ENCODE results near the gene NFASC. TPM values are rescaled to one million over a fixed set of nuclear protein-coding genes. Genes with fewer than 3 reads are reported as not detected.

NFASC gene
- total and polyA plus RNA-seq, 12 donors: 1.9 to 24.1 (median 9.2) TPM

DNA sequence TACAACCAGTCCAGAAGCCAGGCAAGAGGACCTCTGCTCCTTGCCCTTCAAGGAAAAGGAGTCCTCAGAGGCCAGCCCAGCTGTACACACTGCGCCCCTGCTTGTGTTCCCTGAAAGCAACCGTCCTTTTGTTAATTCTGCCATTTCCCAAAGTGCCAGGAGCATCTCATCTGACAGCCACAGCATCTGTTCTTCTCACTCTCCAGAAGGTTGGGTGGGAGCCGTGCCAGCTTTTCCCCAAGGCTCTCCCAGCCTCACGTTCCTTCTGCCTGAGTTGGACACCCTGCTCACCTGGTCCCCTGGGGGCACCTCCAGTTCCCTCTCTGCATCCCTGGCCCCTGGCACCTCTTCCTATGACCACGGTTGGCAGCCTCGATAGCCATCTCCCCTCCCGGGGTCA is 161.8 kb downstream of the NFASC start:
- ATAC-seq: no peak
- Histone ChIP-seq H3K4me1 (no peaks in the 10 kb centered on the region), H3K9me3 (no peaks in the 10 kb centered on the region), H3K27ac (no peak overlapping the region), H3K36me3 (no peaks in the 10 kb centered on the region), H3K4me3 (no peak overlapping the region), H3K27me3 (peaks cover 0 to 28% (median 11%) of the 10 kb centered on the region in 7 donors)
- no peak for DNase-seq
- TF ChIP-seq, protein P1, sequence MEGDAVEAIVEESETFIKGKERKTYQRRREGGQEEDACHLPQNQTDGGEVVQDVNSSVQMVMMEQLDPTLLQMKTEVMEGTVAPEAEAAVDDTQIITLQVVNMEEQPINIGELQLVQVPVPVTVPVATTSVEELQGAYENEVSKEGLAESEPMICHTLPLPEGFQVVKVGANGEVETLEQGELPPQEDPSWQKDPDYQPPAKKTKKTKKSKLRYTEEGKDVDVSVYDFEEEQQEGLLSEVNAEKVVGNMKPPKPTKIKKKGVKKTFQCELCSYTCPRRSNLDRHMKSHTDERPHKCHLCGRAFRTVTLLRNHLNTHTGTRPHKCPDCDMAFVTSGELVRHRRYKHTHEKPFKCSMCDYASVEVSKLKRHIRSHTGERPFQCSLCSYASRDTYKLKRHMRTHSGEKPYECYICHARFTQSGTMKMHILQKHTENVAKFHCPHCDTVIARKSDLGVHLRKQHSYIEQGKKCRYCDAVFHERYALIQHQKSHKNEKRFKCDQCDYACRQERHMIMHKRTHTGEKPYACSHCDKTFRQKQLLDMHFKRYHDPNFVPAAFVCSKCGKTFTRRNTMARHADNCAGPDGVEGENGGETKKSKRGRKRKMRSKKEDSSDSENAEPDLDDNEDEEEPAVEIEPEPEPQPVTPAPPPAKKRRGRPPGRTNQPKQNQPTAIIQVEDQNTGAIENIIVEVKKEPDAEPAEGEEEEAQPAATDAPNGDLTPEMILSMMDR (IDR thresholded peaks at IDR 0.05): no peak
- WGBS, 2 donors: 88% methylated on average over 7 of the region's 7 CpGs
- intact Hi-C loops (cut with DNase I): no loop called here

DNA sequence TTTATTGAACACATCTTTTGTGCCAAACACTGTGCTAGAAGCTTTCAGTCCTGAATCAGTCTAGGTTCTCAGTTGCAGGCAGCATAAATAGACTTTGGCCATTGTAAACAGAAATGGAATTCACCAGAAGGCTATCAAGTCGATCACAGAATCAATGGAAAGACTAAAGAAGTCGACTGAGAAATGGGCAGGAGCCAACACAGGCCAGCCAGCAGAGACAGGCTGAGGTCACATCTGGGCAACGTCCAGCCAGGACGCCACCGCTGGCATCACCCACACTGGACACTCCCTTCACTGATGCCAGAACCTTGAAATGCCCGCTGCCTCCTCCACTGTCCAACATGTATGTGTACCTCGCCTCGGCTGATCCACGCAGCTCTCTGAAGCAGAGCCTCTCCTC is 166.9 kb downstream of the NFASC start:
- DNase-seq (no peak), ATAC-seq (no peak)
- no peak overlapping the region for H3K4me3 ChIP-seq
- H3K27ac ChIP-seq: no peak overlapping the region
- H3K27me3 ChIP-seq: peaks cover 3 to 19% (median 16%) of the 10 kb centered on the region in 7 donors
- peaks cover 0 to under 1% (median 0%) of the 10 kb centered on the region in 9 donors for H3K4me1 ChIP-seq
- TF ChIP-seq, protein P1 (IDR thresholded peaks at IDR 0.05): no peak
- WGBS, 2 donors: 85 to 89% methylated on average over 9 of the region's 9 CpGs
- intact Hi-C loops (cut with DNase I): no loop called here
- no peaks in the 10 kb centered on the region for H3K36me3 ChIP-seq
- H3K9me3 ChIP-seq: no peaks in the 10 kb centered on the region

DNA sequence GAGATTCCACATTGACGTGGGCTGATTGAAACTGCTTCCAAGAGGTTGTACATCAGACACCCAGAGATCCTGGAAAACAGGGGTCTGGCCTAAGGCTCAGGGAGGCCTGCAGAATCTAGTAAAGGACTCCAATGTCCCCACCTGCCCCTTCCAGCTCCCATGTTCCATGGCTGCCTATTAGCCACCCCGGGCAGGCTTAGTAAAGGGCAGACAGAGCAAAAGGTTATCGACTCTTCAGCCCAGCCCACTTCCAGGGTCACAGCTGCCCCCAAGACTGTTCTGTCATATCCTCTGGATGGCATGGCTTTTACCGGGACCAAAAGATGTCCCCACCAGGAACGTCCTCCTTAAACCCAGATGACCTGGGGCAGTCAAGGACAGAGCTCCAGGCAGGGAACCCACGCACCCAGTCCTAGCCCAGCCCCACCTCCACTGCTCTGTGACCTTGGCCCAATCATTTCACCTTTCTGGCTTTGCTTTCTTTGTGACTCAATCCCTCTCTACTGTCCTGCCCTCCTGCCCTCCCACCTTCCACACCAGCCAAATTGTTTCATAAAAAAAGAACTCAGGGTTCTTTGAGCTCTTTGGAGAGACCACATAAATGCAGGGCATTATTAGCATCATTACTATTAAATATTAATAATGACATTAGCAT is 167.6 kb downstream of the NFASC start:
- H3K4me1 ChIP-seq: peaks cover 0 to 7% (median 0%) of the 10 kb centered on the region in 9 donors
- no peaks in the 10 kb centered on the region for H3K36me3 ChIP-seq
- ATAC-seq (no peak), DNase-seq (no peak)
- no peak overlapping the region for H3K27ac ChIP-seq
- H3K9me3 ChIP-seq: no peaks in the 10 kb centered on the region
- intact Hi-C loops (cut with DNase I): no loop called here
- peaks cover 8 to 25% (median 21%) of the 10 kb centered on the region in 7 donors for H3K27me3 ChIP-seq
- H3K4me3 ChIP-seq: no peak overlapping the region
- TF ChIP-seq, protein P1 (IDR thresholded peaks at IDR 0.05): no peak
- WGBS, 2 donors: 77 to 83% methylated on average over 6 of the region's 6 CpGs

DNA sequence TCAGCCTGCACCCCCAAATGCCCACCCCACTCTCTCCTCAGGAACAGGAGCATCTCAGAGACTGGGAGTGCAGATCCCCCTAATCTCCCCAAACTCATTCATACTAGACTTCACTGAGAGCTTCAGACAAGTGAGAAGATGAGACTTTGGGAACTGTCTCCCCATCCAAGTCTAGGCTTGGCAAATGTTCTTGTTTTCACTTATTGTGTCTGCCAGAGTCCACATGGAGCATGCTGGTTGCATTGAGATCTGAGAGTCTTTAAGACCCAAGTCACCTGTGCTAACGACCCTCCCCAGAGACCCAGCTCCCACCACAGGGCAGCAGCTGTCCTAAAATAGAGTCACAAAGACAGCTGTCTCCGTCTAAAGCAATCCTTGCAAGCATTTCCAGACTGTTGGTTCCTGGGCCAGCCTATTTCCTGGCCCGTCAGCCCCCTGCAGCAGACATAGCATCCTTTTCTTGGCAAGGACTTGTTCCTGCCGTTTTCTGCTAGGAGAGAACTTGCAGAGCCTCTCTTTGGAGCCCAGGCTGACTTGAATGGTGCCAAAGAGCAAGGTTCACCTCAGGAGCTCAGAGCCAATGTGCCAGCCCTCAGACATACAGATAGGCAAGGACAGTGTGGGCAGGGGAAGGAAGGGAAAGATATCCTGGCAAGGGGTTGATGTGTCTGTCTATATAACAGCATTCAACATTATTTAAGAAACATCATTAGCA is 170.5 kb downstream of the NFASC start:
- 30% methylated on average over 4 of the region's 4 CpGs for WGBS, 2 donors
- no peak for ATAC-seq
- no peak overlapping the region for H3K27ac ChIP-seq
- H3K9me3 ChIP-seq: no peaks in the 10 kb centered on the region
- peaks cover 0 to 10% (median 0%) of the 10 kb centered on the region in 9 donors for H3K4me1 ChIP-seq
- peaks cover 14 to 54% (median 50%) of the 10 kb centered on the region in 7 donors for H3K27me3 ChIP-seq
- no peaks in the 10 kb centered on the region for H3K36me3 ChIP-seq
- TF ChIP-seq, protein P1 (IDR thresholded peaks at IDR 0.05): no peak
- intact Hi-C loops (cut with DNase I): no loop called here
- no peak for DNase-seq
- no peak overlapping the region for H3K4me3 ChIP-seq
